NB4 (cell line): ENCODE measurements around the gene AGAP1.

Experiments
- DNase-seq: peaks from one replicate; pipeline ENCODE4 v3.0.0; 2010; ENCODE audit warnings: low read depth
- H3K4me3 ChIP-seq: one replicate; pipeline ENCODE4 v1.5.1; 2011; ENCODE audit warnings: mild to moderate bottlenecking, low read depth, low read length, moderate library complexity
- MYC ChIP-seq: IDR thresholded peaks from 2 replicates; pipeline ENCODE4 v1.6.1; 2011; ENCODE audit warnings: low read depth, low read length
- POLR2A ChIP-seq: IDR thresholded peaks from 2 replicates; pipeline ENCODE4 v1.6.1; 2011; ENCODE audit warnings: mild to moderate bottlenecking; ENCODE audit not compliant: insufficient read length; ENCODE audit errors: extremely low read depth
- TF ChIP-seq, protein P1 (sequence below): IDR thresholded peaks from 2 replicates; pipeline ENCODE4 v1.6.1; 2011; ENCODE audit warnings: low read depth, low read length
- TF ChIP-seq, protein P2 (sequence below): IDR thresholded peaks from one replicate; pipeline ENCODE4 v1.5.1; 2012; ENCODE audit warnings: low read depth, low read length

AGAP1 gene

DNA sequence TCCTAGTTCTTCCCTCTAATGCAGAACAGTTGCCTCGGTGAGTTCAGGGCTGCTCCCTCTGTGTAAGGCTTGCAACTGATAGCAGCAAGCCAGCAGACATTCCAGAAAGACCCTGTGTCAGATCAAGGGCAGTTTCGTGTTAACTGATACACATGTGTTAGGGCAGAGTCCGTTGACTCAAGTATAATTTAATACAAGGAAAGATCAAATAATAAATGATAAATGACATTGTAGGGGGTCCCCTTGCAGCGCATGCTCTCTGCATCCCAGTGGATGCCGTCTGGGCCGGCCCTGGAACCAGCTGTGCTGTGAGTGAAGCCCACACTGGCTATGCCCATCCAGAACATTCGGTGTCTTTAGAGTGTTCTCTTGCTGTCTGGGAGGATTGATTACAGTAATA is 180.3 kb downstream of the AGAP1 start:
- DNase-seq, result no peak
- no peak overlapping the region for H3K4me3 ChIP-seq
- TF ChIP-seq MYC (no peak), POLR2A (no peak)
- TF ChIP-seq, protein P1, sequence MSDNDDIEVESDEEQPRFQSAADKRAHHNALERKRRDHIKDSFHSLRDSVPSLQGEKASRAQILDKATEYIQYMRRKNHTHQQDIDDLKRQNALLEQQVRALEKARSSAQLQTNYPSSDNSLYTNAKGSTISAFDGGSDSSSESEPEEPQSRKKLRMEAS, result no peak
- TF ChIP-seq, protein P2, sequence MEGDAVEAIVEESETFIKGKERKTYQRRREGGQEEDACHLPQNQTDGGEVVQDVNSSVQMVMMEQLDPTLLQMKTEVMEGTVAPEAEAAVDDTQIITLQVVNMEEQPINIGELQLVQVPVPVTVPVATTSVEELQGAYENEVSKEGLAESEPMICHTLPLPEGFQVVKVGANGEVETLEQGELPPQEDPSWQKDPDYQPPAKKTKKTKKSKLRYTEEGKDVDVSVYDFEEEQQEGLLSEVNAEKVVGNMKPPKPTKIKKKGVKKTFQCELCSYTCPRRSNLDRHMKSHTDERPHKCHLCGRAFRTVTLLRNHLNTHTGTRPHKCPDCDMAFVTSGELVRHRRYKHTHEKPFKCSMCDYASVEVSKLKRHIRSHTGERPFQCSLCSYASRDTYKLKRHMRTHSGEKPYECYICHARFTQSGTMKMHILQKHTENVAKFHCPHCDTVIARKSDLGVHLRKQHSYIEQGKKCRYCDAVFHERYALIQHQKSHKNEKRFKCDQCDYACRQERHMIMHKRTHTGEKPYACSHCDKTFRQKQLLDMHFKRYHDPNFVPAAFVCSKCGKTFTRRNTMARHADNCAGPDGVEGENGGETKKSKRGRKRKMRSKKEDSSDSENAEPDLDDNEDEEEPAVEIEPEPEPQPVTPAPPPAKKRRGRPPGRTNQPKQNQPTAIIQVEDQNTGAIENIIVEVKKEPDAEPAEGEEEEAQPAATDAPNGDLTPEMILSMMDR, result no peak

DNA sequence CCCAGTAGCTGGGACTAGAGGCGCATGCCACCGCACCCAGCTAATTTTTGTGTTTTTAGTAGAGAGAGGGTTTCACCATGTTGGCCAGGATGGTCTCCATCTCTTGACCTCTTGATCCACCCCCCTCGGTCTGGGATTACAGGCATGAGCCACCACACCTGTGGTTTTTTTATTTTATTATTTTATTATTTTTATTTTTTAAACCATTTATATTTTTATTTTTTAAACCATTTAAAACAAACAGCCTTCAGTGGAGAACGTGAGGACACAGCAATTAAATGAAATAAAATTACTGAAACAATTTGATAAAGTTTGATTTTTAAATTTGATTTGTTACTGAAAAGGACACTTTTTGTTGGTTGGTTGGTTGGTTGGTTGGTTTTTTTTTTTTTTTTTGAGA is 181.0 kb downstream of the AGAP1 start:
- DNase-seq, result no peak
- no peak overlapping the region for H3K4me3 ChIP-seq
- TF ChIP-seq POLR2A (no peak), MYC (no peak)
- TF ChIP-seq, protein P2, result no peak
- TF ChIP-seq, protein P1, result no peak

GRCh38 chr2:235675678-235676535 is 182.1 kb downstream of the AGAP1 start:
- no peak for DNase-seq
- H3K4me3 ChIP-seq, result no peak overlapping the region
- TF ChIP-seq, protein P1, result no peak
- TF ChIP-seq MYC (no peak), POLR2A (no peak)
- TF ChIP-seq, protein P2, result no peak

DNA sequence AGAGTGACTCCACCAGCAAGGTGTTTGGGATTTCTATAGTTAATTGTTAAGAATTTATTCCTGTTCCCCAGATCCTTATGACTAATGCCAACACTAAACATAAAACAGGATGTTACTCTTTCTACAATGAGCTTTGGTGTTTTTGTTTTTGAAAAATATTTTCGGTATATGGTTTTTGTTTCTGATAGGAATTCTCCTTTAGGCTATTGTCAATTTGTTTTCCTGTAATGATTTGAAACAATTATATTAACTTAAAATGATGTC is 182.6 kb downstream of the AGAP1 start:
- TF ChIP-seq, protein P1, result no peak
- no peak for TF ChIP-seq POLR2A
- TF ChIP-seq MYC, result no peak
- TF ChIP-seq, protein P2, result no peak
- H3K4me3 ChIP-seq, result no peak overlapping the region
- DNase-seq, result no peak

DNA sequence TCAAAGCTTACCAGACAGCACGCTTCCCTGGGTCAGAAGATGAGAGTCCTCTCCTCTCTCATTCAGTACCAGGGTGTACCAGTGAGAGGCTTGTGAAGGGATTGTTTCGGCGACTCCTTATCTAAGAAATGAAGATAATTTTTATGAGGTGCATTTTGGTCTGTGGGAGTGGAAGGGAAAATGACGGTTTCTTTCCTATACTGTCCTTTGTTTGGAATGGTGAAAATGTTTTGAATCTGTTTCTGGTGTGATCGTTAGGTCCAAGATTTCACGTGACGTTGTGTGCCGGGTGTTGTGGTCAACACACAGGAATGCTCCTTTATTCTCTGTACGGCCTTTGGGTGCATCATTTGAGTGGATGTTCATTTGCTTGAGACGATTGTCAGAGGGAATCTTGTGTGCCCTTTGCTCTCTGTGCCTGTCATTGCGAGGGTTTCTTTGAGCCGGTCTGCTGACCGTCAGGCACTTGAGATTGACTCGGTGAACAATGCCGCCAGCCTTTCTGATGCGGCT is 183.5 kb downstream of the AGAP1 start:
- TF ChIP-seq, protein P2, result no peak
- TF ChIP-seq MYC, result no peak
- TF ChIP-seq, protein P1, result no peak
- no peak for TF ChIP-seq POLR2A
- H3K4me3 ChIP-seq, result no peak overlapping the region
- DNase-seq, result no peak
